H1 (cell line): Measurements from ENCODE around the gene KLC4. TPM values are rescaled to one million over a fixed set of nuclear protein-coding genes. Genes with fewer than 3 reads are reported as not detected.

ENCODE experiments used
- CTCF ChIA-PET: fragments of 300-600 bp; sonication (Branson Sonifier 250); formaldehyde crosslinking; loops from one replicate; lab custom pipeline; 2021; ENCODE audit not compliant: partially characterized antibody; lab: Charles Lee
- POLR2A ChIA-PET: fragments of 300-600 bp; sonication (Branson Sonifier 250); formaldehyde crosslinking; loops from one replicate; lab custom pipeline; 2021; ENCODE audit warnings: inconsistent platforms; ENCODE audit not compliant: partially characterized antibody; lab: Charles Lee
- DNase-seq, 2 experiments: peaks; one replicate each; pipeline versions ENCODE4 v3.0.0 to v3.0.0-alpha.2; 2010 to 2022; ENCODE audit warnings: low spot score in 2 of 2, low read depth in 1 of 2, mixed read lengths in 1 of 2
- FAIRE-seq: peaks from 2 replicates; lab custom pipeline; 2011; peaks lifted over from hg19 to GRCh38; lab: Jason Lieb, UNC
- H2AFZ ChIP-seq: 2 replicates; pipeline ENCODE4 v1.8.1; 2012; ENCODE audit warnings: low read length, inconsistent platforms
- H2AK5ac ChIP-seq: 2 replicates; pipeline ENCODE4 v1.6.1; 2013; ENCODE audit warnings: low read depth, low read length
- H2BK120ac ChIP-seq: replicated peaks from 2 replicates; pipeline ENCODE3; 2013; ENCODE audit warnings: low read depth, low read length, inconsistent platforms
- H2BK12ac ChIP-seq: 2 replicates; pipeline ENCODE4 v1.6.1; 2013; ENCODE audit warnings: low read depth, low read length
- H2BK15ac ChIP-seq: 2 replicates; pipeline ENCODE4 v1.6.1; 2013; ENCODE audit warnings: low read length
- H2BK20ac ChIP-seq: 2 replicates; pipeline ENCODE4 v1.6.1; 2013; ENCODE audit warnings: low read length
- H2BK5ac ChIP-seq: 2 replicates; pipeline ENCODE4 v1.6.1; 2013; ENCODE audit warnings: low read depth, low read length
- H3K14ac ChIP-seq: 2 replicates; pipeline ENCODE4 v1.6.1; 2013; ENCODE audit warnings: inconsistent platforms; ENCODE audit not compliant: insufficient read length
- H3K18ac ChIP-seq: 2 replicates; pipeline ENCODE4 v1.6.1; 2013; ENCODE audit warnings: low read length; ENCODE audit errors: extremely low read depth
- H3K23ac ChIP-seq: 2 replicates; pipeline ENCODE4 v1.6.1; 2013; ENCODE audit warnings: inconsistent platforms; ENCODE audit not compliant: insufficient read length
- H3K23me2 ChIP-seq: 2 replicates; pipeline ENCODE4 v1.6.1; 2013; ENCODE audit warnings: low read depth, low read length
- H3K27ac ChIP-seq: 2 replicates; pipeline ENCODE4 v1.6.1; 2011; ENCODE audit warnings: low read depth, low read length, inconsistent platforms
- H3K27me3 ChIP-seq, 4 experiments: replicated peaks in 1 of 4; 1 replicate in 1 of 4; 2 replicates in 3 of 4; pipeline versions ENCODE4 v1.6.1 to v1.8.1; 2011 to 2013; ENCODE audit warnings: low read length in 3 of 4, mild to moderate bottlenecking in 3 of 4, inconsistent platforms in 2 of 4, mixed read lengths in 2 of 4, moderate library complexity in 1 of 4; ENCODE audit not compliant: control insufficient read depth in 3 of 4, insufficient read depth in 3 of 4; ENCODE audit errors: extremely low read depth in 1 of 4
- H3K36me3 ChIP-seq, 4 experiments: 2 replicates each; pipeline versions ENCODE4 v1.6.1 to v1.8.1; 2011 to 2013; ENCODE audit warnings: mild to moderate bottlenecking in 4 of 4, low read length in 3 of 4, moderate library complexity in 2 of 4, control low read depth in 1 of 4, inconsistent platforms in 1 of 4; ENCODE audit not compliant: insufficient read depth in 4 of 4, control insufficient read depth in 2 of 4
- H3K4ac ChIP-seq: replicated peaks from 2 replicates; pipeline ENCODE3; 2013; ENCODE audit warnings: low read length, low read depth, mixed read lengths, inconsistent platforms; ENCODE audit not compliant: insufficient read length
- H3K4me1 ChIP-seq, 4 experiments: replicated peaks in 1 of 4; 1 replicate in 1 of 4; 2 replicates in 3 of 4; pipeline versions ENCODE4 v1.6.1 to v1.8.1; 2011 to 2013; ENCODE audit warnings: low read length in 3 of 4, inconsistent platforms in 2 of 4, mixed read lengths in 1 of 4; ENCODE audit not compliant: insufficient read depth in 4 of 4, control insufficient read depth in 3 of 4
- H3K4me2 ChIP-seq, 2 experiments: 2 replicates each; pipeline versions ENCODE4 v1.6.1 to v1.8.1; 2011 to 2013; ENCODE audit warnings: low read depth in 2 of 2, low read length in 2 of 2, control low read depth in 1 of 2, inconsistent platforms in 1 of 2, mild to moderate bottlenecking in 1 of 2; ENCODE audit not compliant: insufficient read depth in 1 of 2
- H3K4me3 ChIP-seq, 4 experiments: fragments of 200-600, 300-600 bp in 1 of 4; sonication (generic), shearing (Covaris generic), sonication (Bioruptor Twin) in 1 of 4; 2 replicates each; pipeline versions ENCODE4 v1.5.1 to v1.8.1; 2011 to 2016; ENCODE audit warnings: low read length in 4 of 4, low read depth in 3 of 4, control low read depth in 2 of 4, inconsistent platforms in 2 of 4, mild to moderate bottlenecking in 2 of 4, mixed read lengths in 1 of 4, moderate library complexity in 1 of 4; ENCODE audit not compliant: insufficient read depth in 2 of 4; ENCODE audit errors: extremely low read depth in 1 of 4
- H3K56ac ChIP-seq: replicated peaks from 2 replicates; pipeline ENCODE3; 2013; ENCODE audit warnings: low read depth, mild to moderate bottlenecking, mixed read lengths, low read length, inconsistent platforms; ENCODE audit not compliant: insufficient read length
- H3K79me1 ChIP-seq: 2 replicates; pipeline ENCODE4 v1.6.1; 2013; ENCODE audit warnings: low read depth, low read length, control low read depth
- H3K79me2 ChIP-seq, 2 experiments: 2 replicates each; pipeline versions ENCODE4 v1.6.1 to v1.8.1; 2012 to 2013; ENCODE audit warnings: low read length in 2 of 2, mild to moderate bottlenecking in 2 of 2, inconsistent platforms in 1 of 2; ENCODE audit not compliant: insufficient read depth in 2 of 2, control insufficient read depth in 1 of 2
- H3K9ac ChIP-seq, 4 experiments: replicated peaks in 1 of 4; 1 replicate in 1 of 4; 2 replicates in 3 of 4; pipeline versions ENCODE4 v1.6.1 to v1.8.1; 2011 to 2013; ENCODE audit warnings: low read depth in 3 of 4, low read length in 3 of 4, control low read depth in 2 of 4, mild to moderate bottlenecking in 2 of 4, moderate library complexity in 2 of 4, inconsistent platforms in 1 of 4; ENCODE audit errors: extremely low read depth in 1 of 4
- H3K9me3 ChIP-seq, 2 experiments: 2 replicates each; pipeline versions ENCODE4 v1.6.1 to v1.8.1; 2012 to 2013; ENCODE audit warnings: mild to moderate bottlenecking in 2 of 2, moderate library complexity in 2 of 2, control low read depth in 1 of 2, inconsistent platforms in 1 of 2, low read depth in 1 of 2, low read length in 1 of 2, mixed read lengths in 1 of 2; ENCODE audit not compliant: insufficient read depth in 2 of 2
- H4K20me1 ChIP-seq, 2 experiments: replicated peaks in 1 of 2; 2 replicates each; pipeline versions ENCODE3 to v1.8.1; 2011 to 2013; ENCODE audit warnings: inconsistent platforms in 2 of 2, low read length in 2 of 2, mild to moderate bottlenecking in 1 of 2; ENCODE audit not compliant: insufficient read depth in 2 of 2, control insufficient read depth in 1 of 2
- H4K5ac ChIP-seq: 2 replicates; pipeline ENCODE4 v1.6.1; 2013; ENCODE audit warnings: low read length, low read depth, mixed read lengths, inconsistent platforms; ENCODE audit not compliant: insufficient read length
- H4K8ac ChIP-seq: 2 replicates; pipeline ENCODE4 v1.8.0; 2013; ENCODE audit warnings: mild to moderate bottlenecking, moderate library complexity, low read length, inconsistent platforms; ENCODE audit not compliant: insufficient read depth; ENCODE audit errors: extremely low read depth
- H4K91ac ChIP-seq: replicated peaks from 2 replicates; pipeline ENCODE3; 2013; ENCODE audit warnings: low read length, mixed read lengths, inconsistent platforms; ENCODE audit not compliant: insufficient read length
- BACH1 ChIP-seq: IDR thresholded peaks from 2 replicates; pipeline ENCODE4 v1.6.1; 2012; ENCODE audit warnings: low read length, improper control_type of control experiment
- WGBS, 2 experiments: shearing (Covaris generic) in 1 of 2; methylation state at CpG; one replicate each; pipeline versions ENCODE4 v1.1.6 to v1.1.7; 2013 to 2015; ENCODE audit warnings: low lambda C conversion rate in 2 of 2, mixed read lengths in 2 of 2, inconsistent platforms in 1 of 2, low coverage in 1 of 2, missing lambda C conversion rate in 1 of 2; ENCODE audit not compliant: insufficient replicate concordance in 2 of 2, insufficient coverage in 1 of 2, insufficient read length in 1 of 2; ENCODE audit errors: extremely low coverage in 1 of 2, missing lambda C conversion rate in 1 of 2; 5-methylcytosine and 5-hydroxymethylcytosine counted together
- polyA plus RNA-seq, 7 experiments: library from polyadenylated mRNA; depleted of rRNA in 3 of 7; stranded (reverse) in 5 of 7; unstranded in 2 of 7; fragments of >200 nt in 5 of 7; fragments of 200-250 nt in 2 of 7; gene quantifications; 1 replicate in 5 of 7; 2 replicates in 1 of 7; 4 replicates in 1 of 7; pipeline versions ENCODE4 v1.2.1 to v1.2.3, GENCODE V29; 2011 to 2013; ENCODE audit warnings: missing spikeins in 2 of 7, mixed read lengths in 2 of 7
- total RNA-seq: library from RNA; stranded (reverse); fragmentation: NEBNext Ultra II Directional; extraction: Animal tissue kit (Norgen Biotek cat#: 25700); gene quantifications from 2 replicates; pipeline ENCODE4 v1.2.1, GENCODE V29; 2021

Gene KLC4
- total and polyA plus RNA-seq, 2 of the 8 experiments (the other 6 are each of a cell fraction or from before 2014, with no cell fraction given), result 15.7 to 28.5 TPM

DNA sequence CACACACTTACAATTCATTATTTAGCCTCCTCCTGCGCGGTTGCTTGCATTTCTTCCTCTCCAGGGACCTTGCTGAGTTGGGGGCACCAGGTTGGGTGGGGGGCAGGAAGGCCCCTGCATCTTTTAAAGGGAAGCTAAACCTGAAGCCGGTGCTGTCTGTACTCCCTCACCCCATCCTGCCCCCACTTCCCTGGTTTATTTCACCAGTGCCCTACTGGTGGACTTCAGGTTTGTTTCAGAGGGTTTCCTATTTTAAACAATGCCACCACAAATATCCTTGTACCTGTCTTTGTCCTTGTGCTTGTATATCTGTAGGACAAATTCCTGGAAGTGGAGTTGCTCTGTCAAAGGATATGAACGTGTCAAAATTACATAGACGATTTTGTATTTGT is 37.7 kb downstream of the KLC4 start:
- H3K14ac ChIP-seq, result no peak overlapping the region
- no peaks in the 10 kb centered on the region for H3K9me3 ChIP-seq
- H2BK20ac ChIP-seq, result peak overlapping the region; percentile 21; the same call in 1 of the 2 replicates
- no peak overlapping the region for H3K4me3 ChIP-seq
- no peaks in the 10 kb centered on the region for H3K23me2 ChIP-seq
- no peak for DNase-seq
- POLR2A ChIA-PET, result interaction anchor here (0.5 to 3.2 kb wide), 9 partner anchors 8 to 73 kb away, joined by 3 to 13 read pairs (median 4); partner anchors contain the start of gene PTK7
- no peaks in the 10 kb centered on the region for H3K27me3 ChIP-seq
- H3K4me1 ChIP-seq, result peaks cover 10 to 23% (median 13%) of the 10 kb centered on the region in 4 experiments; a peak in 6 of 7 replicates
- H3K79me2 ChIP-seq, result peaks cover 7 to 81% of the 10 kb centered on the region in 2 experiments
- 0 out of 4 replicates have a peak overlapping the region, but pooled peaks of 1 of the 2 experiments have one; percentile 7 for H3K4me2 ChIP-seq
- H3K23ac ChIP-seq, result no peak overlapping the region
- H3K4ac ChIP-seq, result no peak overlapping the region
- 0 out of 2 replicates have a peak overlapping the region, but pooled peaks have one; percentile 82 for H2BK5ac ChIP-seq
- H2AFZ ChIP-seq, result no peak overlapping the region
- H3K9ac ChIP-seq, result no peak overlapping the region; a peak in 2 of 7 replicates
- no peak overlapping the region for H2BK15ac ChIP-seq
- peaks cover 12% of the 10 kb centered on the region for H3K79me1 ChIP-seq
- H4K5ac ChIP-seq, result no peak overlapping the region
- H4K20me1 ChIP-seq, result peaks cover 0 to 2% of the 10 kb centered on the region in 2 experiments
- H3K56ac ChIP-seq, result no peak overlapping the region
- no peak overlapping the region for H2BK12ac ChIP-seq
- peak overlapping the region; percentile 72; the same call in 1 of the 2 replicates for H2AK5ac ChIP-seq
- no peak for FAIRE-seq
- CTCF ChIA-PET, result interaction anchor here (0.7 to 2.4 kb wide), 9 partner anchors 10 to 207 kb away, joined by 3 to 11 read pairs (median 5); partner anchors contain the start of gene PTK7
- H3K36me3 ChIP-seq, result no peaks in the 10 kb centered on the region
- 69% methylated on average over 5 of the region's 5 CpGs; no CpG with 5 or more reads in 1 of the 2 experiments for WGBS, 2 experiments
- H4K91ac ChIP-seq, result peak overlapping the region; percentile 15
- H3K18ac ChIP-seq, result peak overlapping the region; percentile 51
- no peak overlapping the region for H4K8ac ChIP-seq
- H2BK120ac ChIP-seq, result no peak overlapping the region
- peak overlapping the region; percentile 37; the same call in 1 of the 2 replicates for H3K27ac ChIP-seq
- TF ChIP-seq BACH1, result no peak
